IMR-90 (cell line): ENCODE measurements around the gene ZBTB33.

Experiments
- BHLHE40 ChIP-seq: fragments of 150-350 bp; IDR thresholded peaks from 2 replicates; pipeline ENCODE4 v1.6.1; 2016; ENCODE audit warnings: mild to moderate bottlenecking, low read depth, low read length
- CEBPB ChIP-seq: IDR thresholded peaks from 2 replicates; pipeline ENCODE4 v1.6.1; 2012; ENCODE audit warnings: low read depth, low read length, improper control_type of control experiment
- FOS ChIP-seq: fragments of 150-350 bp; IDR thresholded peaks from 2 replicates; pipeline ENCODE4 v1.6.1; 2016; ENCODE audit warnings: low read depth, low read length
- MAFK ChIP-seq: IDR thresholded peaks from 2 replicates; pipeline ENCODE4 v1.6.1; 2012; ENCODE audit warnings: low read depth, low read length, improper control_type of control experiment
- MAZ ChIP-seq: IDR thresholded peaks from 2 replicates; pipeline ENCODE4 v1.6.1; 2012; ENCODE audit warnings: low read depth, mild to moderate bottlenecking, low read length, improper control_type of control experiment, moderate library complexity, borderline replicate concordance
- MXI1 ChIP-seq: IDR thresholded peaks from 2 replicates; pipeline ENCODE4 v1.6.1; 2012; ENCODE audit warnings: low read depth, mild to moderate bottlenecking, low read length, moderate library complexity, borderline replicate concordance
- NFE2L2 ChIP-seq: fragments of 150-350 bp; IDR thresholded peaks from 2 replicates; pipeline ENCODE4 v1.6.1; 2016; ENCODE audit warnings: low read depth, mild to moderate bottlenecking, low read length
- POLR2A ChIP-seq: IDR thresholded peaks from 2 replicates; pipeline ENCODE4 v1.6.1; 2012; ENCODE audit warnings: mild to moderate bottlenecking, low read depth, low read length
- RAD21 ChIP-seq: IDR thresholded peaks from 2 replicates; pipeline ENCODE4 v1.6.1; 2012; ENCODE audit warnings: low read length, improper control_type of control experiment
- RCOR1 ChIP-seq: IDR thresholded peaks from 2 replicates; pipeline ENCODE4 v1.6.1; 2012; ENCODE audit warnings: mild to moderate bottlenecking, low read length, improper control_type of control experiment; ENCODE audit not compliant: insufficient replicate concordance
- RFX5 ChIP-seq: IDR thresholded peaks from 2 replicates; pipeline ENCODE4 v1.8.0; 2012; ENCODE audit warnings: low read depth, mild to moderate bottlenecking, low read length, moderate library complexity
- SMC3 ChIP-seq: fragments of 150-350 bp; IDR thresholded peaks from 2 replicates; pipeline ENCODE4 v1.6.1; 2016; ENCODE audit warnings: low read depth, mild to moderate bottlenecking, antibody characterized with exemption, low read length, moderate library complexity
- TF ChIP-seq, protein P1 (sequence below): conservative IDR thresholded peaks from 2 replicates; pipeline ENCODE4 v1.5.1; 2012; ENCODE audit warnings: mild to moderate bottlenecking, low read depth, low read length, improper control_type of control experiment
- TF ChIP-seq, protein P2 (sequence below): fragments of 150-350 bp; IDR thresholded peaks from 2 replicates; pipeline ENCODE4 v1.6.1; 2017; ENCODE audit warnings: mild to moderate bottlenecking, antibody characterized with exemption, low read length, low read depth

DNA sequence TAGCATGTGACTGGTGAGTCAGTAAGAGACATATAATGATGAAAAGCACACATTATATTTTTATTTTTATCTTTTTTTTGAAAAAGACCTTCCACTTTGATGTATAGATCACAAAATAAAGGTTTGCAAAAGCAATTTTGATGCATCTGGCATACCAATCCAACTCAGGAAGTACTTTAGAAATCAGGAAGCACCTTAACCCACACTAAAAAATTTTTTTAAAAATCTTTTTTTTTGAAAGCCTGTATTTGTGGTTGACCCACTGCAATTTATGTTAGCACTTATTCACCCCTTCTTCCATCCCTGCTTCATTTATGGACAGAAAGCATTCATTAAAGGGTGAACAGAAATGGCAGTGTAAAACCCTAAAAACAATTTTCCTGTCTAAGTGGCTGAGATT lies 44.0 kb downstream of the ZBTB33 start:
- TF ChIP-seq FOS (no peak), NFE2L2 (no peak), RAD21 (no peak), POLR2A (no peak), MAZ (no peak), MAFK (no peak), RCOR1 (no peak), SMC3 (no peak), CEBPB (no peak), BHLHE40 (no peak), RFX5 (no peak), MXI1 (no peak)
- TF ChIP-seq, protein P1, sequence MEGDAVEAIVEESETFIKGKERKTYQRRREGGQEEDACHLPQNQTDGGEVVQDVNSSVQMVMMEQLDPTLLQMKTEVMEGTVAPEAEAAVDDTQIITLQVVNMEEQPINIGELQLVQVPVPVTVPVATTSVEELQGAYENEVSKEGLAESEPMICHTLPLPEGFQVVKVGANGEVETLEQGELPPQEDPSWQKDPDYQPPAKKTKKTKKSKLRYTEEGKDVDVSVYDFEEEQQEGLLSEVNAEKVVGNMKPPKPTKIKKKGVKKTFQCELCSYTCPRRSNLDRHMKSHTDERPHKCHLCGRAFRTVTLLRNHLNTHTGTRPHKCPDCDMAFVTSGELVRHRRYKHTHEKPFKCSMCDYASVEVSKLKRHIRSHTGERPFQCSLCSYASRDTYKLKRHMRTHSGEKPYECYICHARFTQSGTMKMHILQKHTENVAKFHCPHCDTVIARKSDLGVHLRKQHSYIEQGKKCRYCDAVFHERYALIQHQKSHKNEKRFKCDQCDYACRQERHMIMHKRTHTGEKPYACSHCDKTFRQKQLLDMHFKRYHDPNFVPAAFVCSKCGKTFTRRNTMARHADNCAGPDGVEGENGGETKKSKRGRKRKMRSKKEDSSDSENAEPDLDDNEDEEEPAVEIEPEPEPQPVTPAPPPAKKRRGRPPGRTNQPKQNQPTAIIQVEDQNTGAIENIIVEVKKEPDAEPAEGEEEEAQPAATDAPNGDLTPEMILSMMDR = no peak
- TF ChIP-seq, protein P2, sequence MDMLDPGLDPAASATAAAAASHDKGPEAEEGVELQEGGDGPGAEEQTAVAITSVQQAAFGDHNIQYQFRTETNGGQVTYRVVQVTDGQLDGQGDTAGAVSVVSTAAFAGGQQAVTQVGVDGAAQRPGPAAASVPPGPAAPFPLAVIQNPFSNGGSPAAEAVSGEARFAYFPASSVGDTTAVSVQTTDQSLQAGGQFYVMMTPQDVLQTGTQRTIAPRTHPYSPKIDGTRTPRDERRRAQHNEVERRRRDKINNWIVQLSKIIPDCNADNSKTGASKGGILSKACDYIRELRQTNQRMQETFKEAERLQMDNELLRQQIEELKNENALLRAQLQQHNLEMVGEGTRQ = no peak
